Middle frontal gyrus (tissue), 1 donor: ENCODE measurements around the gene SLC9A9.
A peak's percentile ranks its signal among the peaks of the same experiment; 100 is the strongest.

Experiments used
- DNase-seq: peaks from one replicate; pipeline ENCODE4 v3.0.0-alpha.2; 2015; ENCODE audit warnings: low spot score; ENCODE audit errors: extremely low spot score

Gene SLC9A9

DNA sequence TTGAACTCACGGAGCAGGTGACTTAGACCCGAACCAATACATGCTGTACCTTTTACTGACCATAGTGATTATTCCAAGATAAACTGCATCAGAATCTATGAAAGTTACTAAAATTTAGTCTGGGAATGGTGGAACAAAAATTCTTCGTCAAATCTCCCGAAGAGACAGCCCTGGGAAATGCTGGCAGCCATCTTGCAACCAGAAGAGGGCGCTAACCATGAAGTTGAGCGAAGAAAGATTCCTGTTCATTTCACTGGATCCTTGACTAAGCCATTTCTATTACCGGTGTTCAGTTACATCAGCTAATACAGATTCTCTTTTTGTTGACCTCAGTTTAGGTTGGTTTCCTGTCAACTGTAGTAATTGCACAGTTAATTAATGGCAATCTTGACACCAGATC lies 199.6 kb downstream of the SLC9A9 start:
- no peak for DNase-seq

DNA sequence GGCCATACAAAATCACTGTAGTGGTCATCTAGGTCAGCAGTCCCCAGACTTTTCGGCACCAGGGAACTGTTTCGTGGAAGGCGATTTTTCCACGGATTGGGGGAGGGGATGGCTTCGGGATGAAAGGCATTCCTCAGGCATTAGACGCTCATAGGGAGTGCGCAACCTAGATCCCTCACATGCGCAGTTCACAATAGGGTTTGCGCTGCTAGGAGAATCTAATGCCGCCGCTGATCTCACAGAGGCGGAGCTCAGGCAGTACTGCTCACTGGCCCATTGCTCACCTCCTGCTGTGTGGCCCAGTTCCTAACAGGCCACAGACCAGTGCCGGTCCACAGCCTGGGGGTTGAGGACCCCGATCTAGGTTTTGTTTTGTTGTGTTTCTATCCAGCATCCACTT lies 200.1 kb downstream of the SLC9A9 start:
- DNase-seq, result no peak

DNA sequence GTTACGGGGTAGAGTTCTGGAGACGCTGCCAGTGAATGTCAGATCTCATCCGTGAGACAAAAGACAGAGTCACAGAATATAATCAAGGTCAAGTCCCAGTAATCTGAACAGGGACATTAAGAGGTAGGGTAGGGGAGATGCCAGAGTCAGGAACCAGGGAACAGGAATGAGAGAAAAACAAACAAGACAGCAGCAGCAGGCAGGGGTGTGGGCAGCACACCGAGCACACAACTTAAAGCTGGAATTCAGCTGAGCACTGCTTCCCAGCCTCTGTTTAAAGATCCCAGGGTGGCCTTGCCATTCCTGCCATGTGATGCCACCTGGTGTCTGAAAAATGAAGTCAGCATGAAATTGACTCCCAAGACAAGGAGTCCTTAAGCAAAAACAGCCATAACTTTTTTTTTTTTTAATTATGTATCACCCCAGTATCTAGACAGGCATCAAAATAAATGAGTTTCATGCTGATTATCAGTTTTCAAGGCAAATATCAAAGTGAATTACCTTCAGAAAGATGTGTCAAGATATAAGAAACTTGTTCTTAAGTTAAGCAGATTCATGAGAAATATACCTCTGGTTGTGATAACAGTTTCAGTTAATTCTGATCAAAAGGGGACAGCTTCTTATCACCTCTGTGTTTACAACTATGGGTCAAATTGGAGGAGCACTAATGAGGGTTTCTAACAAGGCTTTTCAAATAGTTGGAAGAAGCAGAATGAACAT lies 203.7 kb downstream of the SLC9A9 start:
- no peak for DNase-seq

DNA sequence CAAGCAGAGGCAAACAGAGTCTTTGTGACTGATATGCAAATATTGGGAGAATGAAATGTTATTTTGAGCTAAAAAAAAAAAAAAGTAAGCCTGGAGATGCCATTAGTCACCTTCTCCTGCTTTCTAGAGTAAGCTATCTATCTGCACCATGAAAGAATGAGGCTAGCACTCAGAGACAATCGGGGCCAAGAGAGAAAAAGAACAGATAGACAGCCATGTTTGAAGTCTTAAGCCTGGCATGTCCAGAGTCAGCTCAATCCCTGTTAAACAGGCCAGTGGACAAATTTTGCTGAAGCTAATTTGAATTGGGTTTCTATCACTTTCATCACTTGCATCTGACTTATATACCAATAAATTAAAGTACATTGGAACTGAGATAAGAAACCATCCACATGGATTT lies 204.4 kb downstream of the SLC9A9 start:
- DNase-seq, result no peak

DNA sequence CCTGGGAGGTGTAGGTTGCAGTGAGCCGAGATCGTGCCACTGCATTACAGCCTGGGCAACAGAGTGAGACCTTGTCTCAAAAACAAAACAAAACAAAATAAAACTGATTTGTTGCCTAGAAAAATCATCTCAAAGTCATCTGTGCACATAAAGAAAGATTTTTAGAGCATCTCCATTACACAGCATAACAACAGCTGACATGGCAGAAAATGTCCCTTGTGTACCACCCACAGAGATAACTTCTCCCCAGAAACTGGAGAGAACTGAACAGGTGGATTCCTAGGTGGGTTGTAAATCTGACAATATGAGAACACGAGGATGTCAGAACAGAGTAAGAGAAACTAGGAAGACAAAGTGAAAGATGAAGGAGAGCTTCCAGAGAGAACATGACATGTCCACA lies 207.5 kb downstream of the SLC9A9 start:
- DNase-seq, result no peak

DNA sequence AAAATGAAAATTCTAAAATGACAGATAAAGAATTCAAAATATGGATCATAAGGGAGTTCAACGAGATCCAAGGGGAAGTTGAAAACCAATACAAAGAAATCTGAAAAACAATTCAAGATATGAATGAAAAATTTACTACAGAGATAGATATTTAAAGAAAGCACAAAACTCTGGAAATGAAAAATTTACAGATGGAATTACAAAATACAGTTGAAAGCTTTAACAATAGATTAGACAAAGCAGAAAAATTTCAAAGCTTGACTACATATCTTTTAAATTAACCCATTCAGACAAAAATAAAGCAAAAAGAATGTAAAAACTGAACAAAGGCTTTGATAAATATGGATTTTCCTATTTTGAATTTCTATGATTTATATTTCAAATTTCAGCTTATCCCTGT lies 211.1 kb downstream of the SLC9A9 start:
- DNase-seq, result no peak

DNA sequence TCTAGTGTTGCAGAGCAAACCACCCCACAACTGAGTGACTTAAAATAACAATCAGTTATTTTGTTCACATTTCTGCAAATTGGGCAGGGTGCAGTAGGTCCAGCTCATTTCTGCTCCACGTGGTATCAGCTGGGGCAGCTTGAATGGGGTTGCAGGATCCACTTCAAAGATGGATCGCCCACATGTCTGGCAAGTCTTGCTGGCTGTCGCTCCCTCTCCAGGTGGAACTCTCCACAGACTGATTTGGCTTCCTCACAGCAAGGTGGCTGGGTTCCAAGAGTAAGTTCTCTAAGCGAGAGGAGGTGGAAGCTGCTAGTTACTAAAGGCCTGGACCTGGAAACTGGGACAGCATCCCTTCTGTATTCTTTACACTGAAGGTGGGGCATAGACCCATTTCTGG lies 213.3 kb downstream of the SLC9A9 start:
- peak; percentile 26 for DNase-seq

DNA sequence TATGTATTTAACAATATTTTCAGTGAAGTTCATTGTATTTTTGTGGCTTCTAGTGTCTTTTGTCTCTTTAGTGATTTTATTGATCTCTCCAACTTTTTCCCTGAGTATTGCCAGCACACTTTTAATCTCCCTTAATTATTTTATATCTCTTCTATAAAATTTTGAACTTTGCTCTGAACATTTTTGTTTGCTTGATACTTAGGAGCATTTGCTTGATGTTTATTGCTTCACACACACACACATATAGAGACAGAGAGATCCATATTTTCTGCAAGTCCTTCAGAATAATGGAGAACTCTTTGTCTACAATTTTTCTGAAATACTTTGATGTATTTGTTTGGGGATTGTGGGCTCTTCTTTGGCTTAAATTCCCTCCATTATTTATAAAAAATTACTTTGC lies 213.8 kb downstream of the SLC9A9 start:
- DNase-seq, result no peak

DNA sequence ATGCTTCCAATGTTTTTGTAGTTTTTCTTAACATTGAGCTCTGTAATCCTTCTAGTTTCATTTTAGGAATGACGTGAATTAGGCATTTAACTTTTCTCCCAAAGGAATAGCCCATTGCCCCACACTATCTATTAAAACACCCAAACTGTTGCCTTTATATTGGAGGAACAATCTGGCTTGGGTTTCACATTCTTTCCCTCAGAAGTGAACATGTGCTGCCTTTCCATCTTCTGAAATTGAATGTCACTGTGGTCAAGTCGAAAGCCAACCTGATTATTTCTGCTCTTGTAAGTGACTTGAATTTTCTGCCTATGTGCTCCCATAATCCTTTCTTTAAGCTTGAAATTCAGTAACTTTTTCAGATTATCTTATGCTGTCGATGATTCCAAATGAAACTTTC lies 214.5 kb downstream of the SLC9A9 start:
- DNase-seq, result no peak

DNA sequence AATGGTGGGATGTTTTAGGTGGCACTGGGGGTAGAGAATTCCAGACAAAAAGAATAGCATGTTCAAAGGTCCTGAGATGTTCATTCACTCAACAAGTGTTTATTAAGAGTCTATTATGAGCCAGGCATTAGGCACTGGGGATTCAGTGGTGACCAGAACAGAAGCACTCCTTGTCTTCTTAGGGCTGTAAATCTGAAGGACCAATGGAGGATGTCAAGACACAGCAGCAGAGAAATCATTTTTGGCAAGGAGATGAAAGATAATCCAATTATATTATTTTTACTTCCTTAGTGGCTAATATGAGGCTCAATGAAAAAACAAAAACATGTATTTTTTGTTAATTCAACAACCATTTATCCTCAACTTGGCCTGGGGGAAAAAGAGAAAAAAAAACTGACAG lies 218.5 kb downstream of the SLC9A9 start:
- DNase-seq, result no peak

DNA sequence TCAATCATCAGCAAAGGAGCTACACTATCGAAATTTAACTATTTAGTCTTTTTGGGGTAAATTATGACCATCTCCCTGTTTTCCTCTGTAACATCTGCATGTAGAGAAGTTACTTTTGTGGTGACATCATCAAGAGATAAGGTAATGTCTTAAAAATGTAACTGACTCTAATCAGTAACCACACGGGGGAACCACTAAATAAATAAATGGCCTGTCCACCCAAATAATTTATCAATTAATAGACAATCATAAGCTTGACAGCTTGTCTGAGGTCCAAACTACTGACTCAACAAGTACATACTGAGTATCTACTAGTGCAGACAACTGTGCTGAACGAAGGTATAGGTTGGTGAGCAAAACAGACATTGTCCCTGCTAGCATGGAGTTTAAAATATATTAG lies 219.3 kb downstream of the SLC9A9 start:
- DNase-seq, result no peak

DNA sequence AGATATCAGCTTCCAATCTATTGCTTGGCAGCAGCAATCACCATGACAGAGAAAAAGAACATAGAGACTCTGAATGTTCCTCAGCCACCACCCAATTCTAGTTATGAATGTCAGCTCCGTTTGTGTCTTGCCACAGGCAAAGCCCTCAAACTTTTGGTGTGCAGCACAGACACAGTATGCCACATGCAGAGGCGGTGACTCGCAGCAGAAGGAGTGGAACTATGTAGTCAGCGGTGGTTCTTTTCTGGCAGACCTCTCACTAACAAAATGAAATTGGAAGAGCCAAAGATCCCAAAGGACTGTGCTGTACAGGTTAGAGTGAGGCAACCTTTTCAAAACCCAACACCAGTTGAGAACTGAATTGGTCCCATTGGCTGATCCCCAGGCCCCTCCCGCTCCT lies 220.9 kb downstream of the SLC9A9 start:
- DNase-seq, result no peak

DNA sequence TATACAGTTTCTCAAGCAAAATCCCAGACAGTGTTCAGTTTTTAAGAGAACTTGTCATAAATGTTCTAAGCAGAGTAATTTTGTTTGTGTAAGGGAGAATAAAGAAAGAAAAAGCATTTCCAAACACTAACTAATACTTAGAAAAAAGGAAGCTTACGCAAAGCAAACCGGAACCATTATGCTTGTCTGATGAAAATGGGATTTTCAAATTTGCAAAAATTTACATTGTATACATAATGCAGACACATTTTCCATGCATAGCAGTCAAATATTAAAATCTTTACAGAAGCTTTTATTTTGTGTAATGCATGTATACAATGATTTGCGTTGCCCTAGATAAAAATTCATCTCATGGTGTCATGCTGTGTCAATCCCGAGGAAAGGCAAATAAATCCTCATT lies 229.0 kb downstream of the SLC9A9 start:
- DNase-seq, result no peak

DNA sequence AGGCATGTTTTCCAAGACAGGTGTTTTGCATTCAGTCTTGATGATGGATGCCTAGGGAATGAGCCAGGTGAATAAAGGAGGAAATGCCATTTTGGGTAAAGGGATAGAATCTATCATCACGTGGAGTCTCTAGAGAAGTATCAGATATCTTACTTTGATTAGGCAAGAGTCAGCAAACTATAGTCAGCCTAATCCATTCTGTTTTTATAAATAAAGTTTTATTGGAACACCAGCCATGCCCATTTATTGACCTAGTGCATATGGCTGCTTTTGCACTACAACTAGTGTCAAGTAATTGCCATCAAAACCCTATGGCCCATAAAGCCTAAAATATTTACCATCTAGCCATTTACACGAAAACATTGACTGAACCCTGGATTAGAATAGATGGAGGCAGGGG lies 231.2 kb downstream of the SLC9A9 start:
- DNase-seq, result no peak

DNA sequence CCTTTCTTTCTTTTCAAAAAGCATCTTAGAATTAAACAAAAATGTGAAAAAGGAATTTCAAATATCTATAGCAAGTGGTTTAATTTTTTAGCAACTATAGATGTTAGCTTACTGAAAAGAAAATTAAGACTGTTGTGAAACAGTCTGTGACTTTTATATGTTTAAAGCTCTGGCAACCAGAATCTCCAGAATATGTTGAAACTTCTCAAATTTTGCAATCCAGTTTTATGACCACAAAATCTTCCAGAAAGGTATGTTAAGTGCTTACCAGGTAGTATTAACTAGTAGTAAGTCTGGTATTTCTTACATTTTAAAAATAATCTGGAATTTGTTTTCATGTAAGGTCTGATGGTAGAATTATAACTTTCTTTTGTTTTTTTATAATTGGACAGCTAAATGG lies 235.0 kb downstream of the SLC9A9 start:
- no peak for DNase-seq

DNA sequence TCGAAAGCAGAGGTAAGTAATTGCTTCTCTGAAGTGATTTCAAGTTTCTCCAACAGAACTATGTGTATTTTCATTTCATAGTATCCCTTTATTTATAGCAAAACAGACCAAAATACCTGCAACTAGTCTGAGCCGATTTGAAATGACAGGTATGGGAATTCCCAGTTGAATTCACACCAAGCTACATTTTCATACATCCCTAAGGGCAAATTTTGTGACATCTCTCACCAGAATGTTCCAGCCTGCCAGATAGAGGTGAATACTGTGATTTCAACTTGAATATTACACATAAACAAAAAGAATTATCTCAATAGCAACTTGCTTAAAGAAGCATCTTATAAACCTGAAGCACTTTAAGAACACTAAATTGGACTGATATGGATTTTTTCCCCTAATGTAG lies 235.7 kb downstream of the SLC9A9 start:
- DNase-seq, result no peak

DNA sequence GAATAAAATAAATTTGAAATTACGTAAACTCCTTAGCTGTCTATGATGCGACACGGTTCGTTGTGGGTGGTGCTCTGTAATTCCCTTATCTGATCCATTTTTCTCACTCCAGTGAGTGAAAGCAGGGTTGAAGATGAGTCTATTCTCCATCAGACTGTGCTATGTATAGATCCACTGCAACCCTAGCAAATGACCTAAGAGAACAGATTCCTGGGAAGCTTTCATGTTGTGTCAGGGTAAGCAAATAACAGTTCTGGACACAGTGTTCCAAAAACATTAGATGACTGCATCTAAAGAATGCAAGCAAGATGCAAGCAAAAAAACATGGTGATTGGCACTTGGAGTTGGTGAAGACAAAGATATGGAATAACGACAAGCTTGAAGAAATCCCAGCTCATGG lies 239.3 kb downstream of the SLC9A9 start:
- DNase-seq, result no peak

DNA sequence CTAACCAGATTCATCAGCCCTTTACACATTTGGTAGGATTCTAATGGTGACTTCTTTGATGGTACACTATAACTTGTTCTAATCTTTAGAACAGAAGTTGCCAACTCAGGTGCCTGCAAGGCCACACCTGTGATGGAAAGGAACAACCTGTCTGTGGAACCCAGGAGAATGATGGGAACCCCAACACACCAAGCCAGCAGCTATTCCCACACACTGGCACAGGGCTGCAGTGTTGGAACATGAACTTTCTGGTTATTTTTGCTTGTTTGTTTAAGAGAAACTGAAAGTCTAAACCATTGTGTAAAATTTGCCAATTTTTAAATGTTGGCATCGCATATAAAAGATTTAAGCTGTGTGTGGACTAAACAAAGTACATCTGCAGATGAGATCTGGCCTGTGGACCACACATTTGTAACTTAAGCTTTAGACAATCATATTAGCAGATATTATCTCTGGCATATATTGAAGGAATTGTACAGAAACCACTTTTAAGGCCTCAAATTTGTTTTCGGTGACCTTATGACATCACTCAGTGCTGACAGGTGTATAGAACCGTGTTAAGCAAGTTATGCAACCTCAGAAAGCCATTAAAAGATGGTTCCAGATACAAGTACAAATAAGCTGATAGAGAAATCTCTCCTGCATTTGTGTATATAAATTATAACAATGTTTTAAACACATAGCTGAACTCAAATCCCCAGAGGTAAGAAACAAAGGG lies 242.9 kb downstream of the SLC9A9 start:
- no peak for DNase-seq

DNA sequence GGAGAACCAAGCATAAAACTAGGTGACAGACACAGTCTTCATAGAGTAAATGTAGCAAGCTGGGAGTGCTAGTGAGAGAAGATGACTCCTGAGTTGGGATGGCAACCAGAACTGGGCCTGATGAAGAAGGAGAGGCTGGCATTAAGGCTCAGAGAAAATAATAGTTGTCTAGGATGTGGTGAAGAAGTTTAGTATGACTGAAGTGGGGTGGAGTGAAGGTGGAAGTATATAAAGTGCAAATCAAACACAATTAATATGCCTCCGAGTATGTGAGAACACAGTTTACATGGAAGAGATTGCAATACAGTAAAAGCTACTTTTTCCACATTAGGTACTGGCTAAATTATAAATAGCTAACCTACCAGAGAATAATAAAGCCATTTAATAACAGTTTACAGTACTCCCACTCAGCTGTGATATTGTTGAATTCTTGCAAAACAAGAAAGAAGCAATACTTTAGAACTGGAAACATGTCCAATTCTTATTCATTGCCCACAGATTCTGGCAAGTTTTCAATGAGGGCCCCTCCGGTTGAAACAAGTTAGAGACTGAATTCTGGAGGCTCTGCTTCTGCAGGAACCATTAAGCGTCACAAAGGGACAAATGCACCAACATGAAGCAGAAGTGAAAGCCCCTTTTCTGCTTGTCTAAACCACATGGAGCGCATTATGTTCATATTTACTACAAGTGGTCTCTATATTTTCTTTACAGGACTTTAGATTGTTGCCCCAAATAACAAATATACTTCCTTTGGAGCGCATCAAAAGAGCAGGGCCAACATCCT lies 243.7 kb downstream of the SLC9A9 start:
- no peak for DNase-seq

DNA sequence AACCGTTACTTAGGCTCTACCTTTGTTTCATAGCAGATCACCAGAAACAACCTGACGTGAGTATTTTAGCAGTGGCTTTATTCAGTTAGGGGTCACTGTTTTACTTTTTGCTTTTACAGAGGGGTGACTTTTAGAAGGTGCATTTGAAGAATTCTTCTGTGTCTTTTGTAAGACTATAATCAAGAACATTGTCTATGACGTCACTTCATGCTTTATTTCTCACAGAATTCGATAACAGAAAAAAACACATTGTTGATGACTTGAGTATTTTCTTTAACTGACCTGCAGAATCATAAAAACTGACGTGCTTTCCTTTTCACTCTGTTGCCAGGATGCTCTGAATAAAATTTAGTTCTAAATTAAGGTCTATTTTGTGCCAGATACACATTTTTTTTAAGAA lies 244.5 kb downstream of the SLC9A9 start:
- no peak for DNase-seq

DNA sequence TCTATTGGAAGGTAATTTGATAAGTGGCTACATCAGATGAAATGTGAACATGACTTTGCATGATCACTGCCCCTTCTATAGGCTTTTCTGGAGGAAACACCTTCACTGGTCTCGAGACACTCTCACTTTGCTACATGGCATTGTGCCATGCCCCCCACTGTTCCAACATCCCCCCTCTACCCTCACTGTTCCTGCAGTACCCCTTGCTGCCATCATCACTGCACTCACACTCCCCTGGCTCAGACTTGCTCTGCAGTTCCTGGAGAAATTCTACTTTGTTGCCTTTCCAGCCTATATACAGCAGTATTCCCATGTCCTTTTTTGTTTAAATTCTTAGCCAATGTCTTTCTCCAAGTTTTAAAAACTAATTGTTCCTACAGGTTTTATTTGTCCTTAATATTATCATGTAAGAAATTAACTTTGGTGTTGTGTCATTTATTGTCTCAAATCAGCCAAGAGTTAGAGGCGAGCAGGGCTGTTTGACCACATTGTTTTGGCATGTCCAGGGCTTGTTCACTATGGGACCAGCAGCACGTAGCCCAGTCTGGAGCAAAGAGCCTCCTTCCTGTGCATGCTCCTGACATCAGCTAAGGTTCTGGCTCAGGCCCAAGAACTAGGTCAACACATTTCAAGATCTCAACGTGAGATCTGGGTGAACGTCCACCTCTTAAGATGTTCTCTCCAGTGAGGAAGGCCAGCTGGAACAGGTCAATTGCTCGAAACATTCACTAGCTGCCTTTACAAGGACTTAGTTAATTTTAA lies 246.4 kb downstream of the SLC9A9 start:
- no peak for DNase-seq
